Mammary epithelial cell (primary cell): ENCODE results near the gene FAM120A.

ENCODE experiments used
- CTCF ChIP-seq, 2 donors: IDR thresholded peaks in 1 of 2; conservative IDR thresholded peaks in 1 of 2; 2 replicates each; pipeline ENCODE4 v1.5.1; 2011 to 2012; ENCODE audit warnings: inconsistent platforms in 2 of 2, low read length in 2 of 2, mild to moderate bottlenecking in 2 of 2, control low read depth in 1 of 2, low read depth in 1 of 2; ENCODE audit not compliant: insufficient read depth in 1 of 2; ENCODE audit errors: extremely low read depth in 1 of 2
- EZH2 ChIP-seq: IDR thresholded peaks from 2 replicates; pipeline ENCODE4 v1.6.1; 2012; ENCODE audit warnings: low read length, inconsistent platforms, borderline replicate concordance

- TF ChIP-seq EZH2: no peak
- TF ChIP-seq CTCF (conservative IDR thresholded peaks at IDR 0.05 in 1 of 2, IDR thresholded peaks at IDR 0.05 in 1 of 2; ENCODE audit: extremely low read depth in 1 of 2, insufficient read depth in 1 of 2, low read depth in 1 of 2, low read length in 2 of 2): no peak
Observed at GRCh38 chr9:93496285-93496684, 44.8 kb downstream of the FAM120A start.
